Subcutaneous preadipocyte (primary cell): ENCODE measurements around the gene FDX1. TPM values are rescaled to one million over a fixed set of nuclear protein-coding genes. Genes with fewer than 3 reads are reported as not detected.

ENCODE experiments used
- total RNA-seq: library from RNA; depleted of rRNA; stranded (reverse); fragments of >200 nt; gene quantifications from 2 replicates; pipeline ENCODE4 v1.2.3, GENCODE V29; 2012

FDX1 gene, protein sequence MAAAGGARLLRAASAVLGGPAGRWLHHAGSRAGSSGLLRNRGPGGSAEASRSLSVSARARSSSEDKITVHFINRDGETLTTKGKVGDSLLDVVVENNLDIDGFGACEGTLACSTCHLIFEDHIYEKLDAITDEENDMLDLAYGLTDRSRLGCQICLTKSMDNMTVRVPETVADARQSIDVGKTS
- total RNA-seq: 13.2 and 14.7 TPM in 2 replicates

DNA sequence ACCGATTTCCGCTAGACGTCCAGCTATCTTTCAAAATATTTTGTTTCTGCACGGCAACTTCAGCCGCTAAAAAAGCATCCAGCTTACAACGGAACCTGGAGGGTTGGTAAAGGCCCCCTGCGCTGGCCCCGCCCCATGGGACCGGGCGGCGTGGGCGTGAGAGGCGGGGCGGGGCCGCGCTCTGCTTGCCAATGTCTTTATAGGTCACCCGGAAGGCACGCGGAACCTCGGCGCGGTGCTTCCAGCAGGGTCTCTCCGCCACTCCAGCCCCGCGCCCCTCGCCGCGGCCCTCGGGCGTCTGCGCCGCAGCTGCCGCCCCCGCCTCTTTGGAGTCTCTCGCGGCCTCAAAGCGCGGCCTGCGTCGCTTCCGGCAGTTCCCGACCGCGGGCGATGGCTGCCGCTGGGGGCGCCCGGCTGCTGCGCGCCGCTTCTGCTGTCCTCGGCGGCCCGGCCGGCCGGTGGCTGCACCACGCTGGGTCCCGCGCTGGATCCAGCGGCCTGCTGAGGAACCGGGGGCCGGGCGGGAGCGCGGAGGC, at the start of gene FDX1:
Gene FDX1 (plus strand): TSS at position 218 of the 536 bp plus-strand sequence. CDS start 173 bp downstream, at position 391.

Other genes with a start within 250 kb of the FDX1 start
- 70.5 and 80.7 TPM in 2 replicates for gene RDX, start 133.3 kb upstream of the FDX1 start, total RNA-seq